Osteocyte (in vitro differentiated cells): Measurements from ENCODE around the gene SYNJ2. TPM values are rescaled to one million over a fixed set of nuclear protein-coding genes. Genes with fewer than 3 reads are reported as not detected.

Source experiments
- DNase-seq: peaks from one replicate; pipeline ENCODE4 v3.0.0; 2021; ENCODE audit warnings: mixed read lengths; ENCODE audit not compliant: unreplicated experiment; ENCODE audit errors: extremely low spot score
- H3K27ac Mint-ChIP-seq: one replicate; pipeline ENCODE4 v1.8.0; 2021; ENCODE audit warnings: mild to moderate bottlenecking, mixed read lengths; ENCODE audit not compliant: unreplicated experiment
- H3K27me3 Mint-ChIP-seq: one replicate; pipeline ENCODE4 v1.8.0; 2021; ENCODE audit warnings: mixed read lengths; ENCODE audit not compliant: unreplicated experiment
- H3K36me3 Mint-ChIP-seq: one replicate; pipeline ENCODE4 v1.8.0; 2021; ENCODE audit warnings: mixed read lengths; ENCODE audit not compliant: unreplicated experiment
- H3K4me1 Mint-ChIP-seq: one replicate; pipeline ENCODE4 v1.8.0; 2021; ENCODE audit warnings: mixed read lengths; ENCODE audit not compliant: unreplicated experiment
- H3K4me3 Mint-ChIP-seq: one replicate; pipeline ENCODE4 v1.8.0; 2021; ENCODE audit warnings: mild to moderate bottlenecking, moderate library complexity, mixed read lengths; ENCODE audit not compliant: unreplicated experiment
- H3K9me3 Mint-ChIP-seq: one replicate; pipeline ENCODE4 v1.8.0; 2021; ENCODE audit warnings: mixed read lengths; ENCODE audit not compliant: unreplicated experiment
- CTCF ChIP-seq: fragments of 200-600 bp; sonication (generic); IDR thresholded peaks from 2 replicates; pipeline ENCODE4 v1.5.0; 2021; ENCODE audit warnings: antibody characterized with exemption, mild to moderate bottlenecking, moderate library complexity
- total RNA-seq: library from RNA; stranded (reverse); gene quantifications from 2 replicates; pipeline ENCODE4 v1.2.1, GENCODE V29; 2021

The SYNJ2 gene
- total RNA-seq, 1 donor from 2014 or later = 94.5 TPM

- no peak for DNase-seq
- no peak overlapping the region for H3K4me3 Mint-ChIP-seq
- H3K9me3 Mint-ChIP-seq = no peaks in the 10 kb centered on the region
- H3K27me3 Mint-ChIP-seq = no peaks in the 10 kb centered on the region
- no peak overlapping the region for H3K27ac Mint-ChIP-seq
- TF ChIP-seq CTCF = no peak
- H3K4me1 Mint-ChIP-seq = peaks cover 32% of the 10 kb centered on the region
- H3K36me3 Mint-ChIP-seq = peaks cover 46% of the 10 kb centered on the region
These were observed 64.8 kb downstream of the SYNJ2 start for GRCh38 chr6:158046201-158047126.

- Mint-ChIP-seq H3K4me3 (no peak overlapping the region), H3K9me3 (no peaks in the 10 kb centered on the region), H3K27ac (no peak overlapping the region), H3K4me1 (peaks cover 25% of the 10 kb centered on the region), H3K27me3 (no peaks in the 10 kb centered on the region), H3K36me3 (peaks cover 48% of the 10 kb centered on the region)
- no peak for TF ChIP-seq CTCF
- DNase-seq = no peak
These were observed 65.5 kb downstream of the SYNJ2 start for GRCh38 chr6:158047127-158047518.

- no peak overlapping the region for H3K4me3 Mint-ChIP-seq
- peaks cover 46% of the 10 kb centered on the region for H3K36me3 Mint-ChIP-seq
- H3K27ac Mint-ChIP-seq = no peak overlapping the region
- no peaks in the 10 kb centered on the region for H3K9me3 Mint-ChIP-seq
- TF ChIP-seq CTCF = no peak
- no peak for DNase-seq
- H3K4me1 Mint-ChIP-seq = peaks cover 19% of the 10 kb centered on the region
- no peaks in the 10 kb centered on the region for H3K27me3 Mint-ChIP-seq
These were observed 66.1 kb downstream of the SYNJ2 start for GRCh38 chr6:158047563-158048323.

GRCh38 chr6:158048589-158048988, 66.9 kb downstream of the SYNJ2 start:
- peaks cover 12% of the 10 kb centered on the region for H3K4me1 Mint-ChIP-seq
- H3K9me3 Mint-ChIP-seq = no peaks in the 10 kb centered on the region
- H3K4me3 Mint-ChIP-seq = no peak overlapping the region
- no peak for DNase-seq
- H3K36me3 Mint-ChIP-seq = peaks cover 45% of the 10 kb centered on the region
- no peak for TF ChIP-seq CTCF
- H3K27ac Mint-ChIP-seq = no peak overlapping the region
- no peaks in the 10 kb centered on the region for H3K27me3 Mint-ChIP-seq
